Esophagus muscularis mucosa (tissue), 2 donors: ENCODE measurements around the gene EXOSC6.

Experiments
- POLR2A ChIP-seq: fragments of 450-650 bp; IDR thresholded peaks from one replicate; pipeline ENCODE4 v1.6.1; 2017; ENCODE audit warnings: antibody characterized with exemption, moderate library complexity, mild to moderate bottlenecking, low read depth
- POLR2AphosphoS5 ChIP-seq, 2 donors: sonication (generic); formaldehyde crosslinking; IDR thresholded peaks; one replicate each; pipeline ENCODE4 v1.6.1; 2017; ENCODE audit warnings: antibody characterized with exemption in 2 of 2

- TF ChIP-seq POLR2AphosphoS5 (IDR thresholded peaks at IDR 0.05) (no peak), POLR2A (no peak)
Measured at GRCh38 chr16:70250748-70251628, 752 bp downstream of the EXOSC6 start.
